PC-9 (cell line): Measurements from ENCODE around the gene ZIK1. TPM values are rescaled to one million over a fixed set of nuclear protein-coding genes. Genes with fewer than 3 reads are reported as not detected.

Source experiments
- Bru-seq: library from RNA; stranded (reverse); fragments of 400-500 nt; gene quantifications from one replicate; lab custom pipeline; 2021; lab: Mats Ljungman, UMichigan
- BruChase-seq, 2 experiments: library from RNA; stranded (reverse); fragments of 400-500 nt; gene quantifications; one replicate each; lab custom pipeline; 2021; lab: Mats Ljungman, UMichigan
- BruUV-seq: library from RNA; stranded (reverse); fragments of 400-500 nt; replicated peaks from 2 replicates; lab custom pipeline; 2021; lab: Mats Ljungman, UMichigan
- CTCF ChIA-PET: fragments of 300-600 bp; sonication (Branson Sonifier 250); formaldehyde crosslinking; loops from one replicate; lab custom pipeline; 2022; ENCODE audit warnings: antibody characterized with exemption; lab: Charles Lee
- POLR2A ChIA-PET: fragments of 300-600 bp; sonication (Branson Sonifier 250); formaldehyde crosslinking; loops from one replicate; lab custom pipeline; 2022; ENCODE audit warnings: antibody characterized with exemption; ENCODE audit not compliant: unreplicated experiment; lab: Charles Lee
- DNase-seq, 2 experiments: peaks; one replicate each; pipeline versions ENCODE4 v3.0.0 to v3.0.0-alpha.2; 2015 to 2022; ENCODE audit warnings: mixed read lengths in 1 of 2
- H2AFZ ChIP-seq: fragments of 200-600 bp; sonication (generic); 2 replicates; pipeline ENCODE4 v1.8.1; 2017; ENCODE audit warnings: antibody characterized with exemption
- H3F3A ChIP-seq: fragments of 200-600 bp; sonication (generic); 2 replicates; pipeline ENCODE4 v1.8.1; 2017; ENCODE audit warnings: antibody characterized with exemption, mild to moderate bottlenecking, low read depth; ENCODE audit not compliant: insufficient read depth
- H3K27ac ChIP-seq: fragments of 200-600 bp; sonication (generic); 2 replicates; pipeline ENCODE4 v1.6.1; 2016; ENCODE audit warnings: mixed run types
- H3K27me3 ChIP-seq: fragments of 200-600 bp; sonication (generic); 2 replicates; pipeline ENCODE4 v1.6.1; 2016; ENCODE audit warnings: low read depth, mixed run types; ENCODE audit not compliant: insufficient read depth
- H3K36me3 ChIP-seq: fragments of 200-600 bp; sonication (generic); 2 replicates; pipeline ENCODE4 v1.6.1; 2016; ENCODE audit warnings: low read depth, mixed run types
- H3K4me1 ChIP-seq: fragments of 200-600 bp; sonication (generic); replicated peaks from 2 replicates; pipeline ENCODE4 v1.6.1; 2016; ENCODE audit warnings: mixed run types; ENCODE audit not compliant: insufficient read depth
- H3K4me2 ChIP-seq: fragments of 200-600 bp; sonication (generic); 2 replicates; pipeline ENCODE4 v1.6.1; 2017; ENCODE audit warnings: mixed run types
- H3K4me3 ChIP-seq: fragments of 200-600 bp; sonication (generic); 2 replicates; pipeline ENCODE4 v1.6.1; 2016; ENCODE audit warnings: mixed run types
- H3K79me2 ChIP-seq: fragments of 200-600 bp; sonication (generic); 2 replicates; pipeline ENCODE4 v1.6.1; 2017; ENCODE audit warnings: low read depth, mixed run types
- H3K9me2 ChIP-seq: fragments of 200-600 bp; sonication (generic); 2 replicates; pipeline ENCODE4 v1.8.1; 2017; ENCODE audit warnings: mild to moderate bottlenecking; ENCODE audit not compliant: insufficient read depth
- H3K9me3 ChIP-seq: fragments of 200-600 bp; sonication (generic); 2 replicates; pipeline ENCODE4 v1.8.1; 2016; ENCODE audit warnings: low read depth; ENCODE audit not compliant: insufficient read depth
- H4K20me1 ChIP-seq: fragments of 200-600 bp; sonication (generic); 2 replicates; pipeline ENCODE4 v1.8.1; 2017; ENCODE audit not compliant: insufficient read depth
- EZH2 ChIP-seq: fragments of 200-600 bp; sonication (generic); IDR thresholded peaks from 2 replicates; pipeline ENCODE4 v1.8.0; 2017; ENCODE audit warnings: antibody characterized with exemption, low read depth
- intact Hi-C: fragments of 100-400 bp; cut with micrococcal nuclease; formaldehyde crosslinking; loops from one replicate; pipeline ENCODE4 v1.10.0; 2022; ENCODE audit not compliant: unreplicated experiment
- long read RNA-seq: library from polyadenylated mRNA; stranded (forward); transcript quantifications from one replicate; pipeline ENCODE4 v2.0.0, GENCODE V29; 2022
- total RNA-seq: library from RNA; stranded (reverse); gene quantifications from 2 replicates; pipeline ENCODE4 v1.2.3, GENCODE V29; 2021
- TF ChIP-seq, protein P1 (sequence below): fragments of 200-600 bp; sonication (generic); conservative IDR thresholded peaks from 2 replicates; pipeline ENCODE4 v1.6.1; 2017; ENCODE audit warnings: mixed run types, antibody characterized with exemption, mild to moderate bottlenecking, moderate library complexity

The ZIK1 gene
- 2.2 TPM in 2 replicates for total RNA-seq
- Bru-seq, nascent RNA, result percentile 49 among the genes with signal in this experiment
- percentile 51 among the genes with signal in this experiment for BruChase-seq, experiment 1, labeled RNA remaining after a 2-hour chase
- BruChase-seq, experiment 2, labeled RNA remaining after a 6-hour chase, result percentile 43 among the genes with signal in this experiment
- long read RNA-seq, full-length matches to known transcripts, result 2 of 4 reads
- long read RNA-seq, partial matches to known transcripts, result 0 of 4 reads
- long read RNA-seq, other reads (novel, unspliced or antisense), result 2 of 4 reads

DNA sequence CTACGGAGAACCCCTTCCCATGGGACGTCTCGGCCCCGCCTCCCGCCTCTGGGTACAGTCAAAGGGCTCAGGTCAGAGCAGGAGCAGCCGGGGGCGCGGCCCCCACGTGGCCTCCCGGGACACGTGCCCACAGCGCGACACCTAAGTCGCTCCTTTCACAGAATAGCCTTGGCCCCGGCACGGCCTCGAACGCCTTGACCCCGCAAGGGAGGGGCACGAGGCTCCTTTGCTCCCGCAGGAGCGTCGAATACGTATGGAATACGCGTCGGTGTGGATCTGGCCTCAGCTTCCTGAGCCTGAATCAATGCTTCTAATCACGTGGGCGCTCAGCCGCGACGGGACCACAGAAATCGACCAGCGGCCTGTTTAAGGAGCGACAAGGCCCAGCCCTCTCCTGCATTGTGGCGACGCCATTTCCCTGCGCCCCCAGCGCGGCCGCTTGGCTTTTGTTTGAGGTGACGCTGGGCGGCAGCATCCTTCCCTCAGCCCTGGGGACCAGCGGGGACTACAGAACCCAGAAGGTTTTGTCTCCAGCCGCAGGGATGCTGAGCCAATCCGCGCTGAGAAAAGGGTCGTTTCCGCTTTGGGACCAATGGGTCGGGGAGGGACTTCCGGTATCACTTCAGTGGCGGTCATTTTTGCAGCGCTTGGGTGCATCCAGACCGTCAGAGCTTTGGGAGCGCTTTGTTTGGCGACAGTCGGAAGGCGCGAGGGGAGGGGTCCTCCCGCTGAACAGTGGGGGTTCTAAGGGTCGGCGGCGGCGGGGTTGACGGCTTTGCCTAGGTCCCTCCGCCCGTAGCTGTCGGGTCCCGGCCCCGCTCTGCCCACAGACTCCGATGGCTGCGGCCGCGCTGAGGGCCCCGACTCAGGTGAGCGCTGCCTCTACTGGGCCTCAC lies at the start of gene ZIK1:
Gene ZIK1, plus strand, starts transcription at position 625 of the 896 bp plus-strand sequence. Its CDS starts 212 bp downstream, at position 837.
- Histone ChIP-seq H3F3A (no peaks in the 10 kb centered on the region), H3K9me2 (no peaks in the 10 kb centered on the region), H2AFZ (no peak within 1 kb of the TSS), H4K20me1 (no peaks in the 10 kb centered on the region), H3K4me2 (no peak within 1 kb of the TSS), H3K4me3 (no peak within 1 kb of the TSS), H3K9me3 (peaks cover 17% of the 10 kb centered on the region), H3K79me2 (no peaks in the 10 kb centered on the region), H3K27ac (no peak within 1 kb of the TSS), H3K4me1 (peaks cover 4% of the 10 kb centered on the region; the same call in 1 of the 2 replicates), H3K27me3 (0 out of 2 replicates have a peak, but pooled peaks cover 3% of the 10 kb centered on the region), H3K36me3 (no peaks in the 10 kb centered on the region)
- no TSS peak for BruUV-seq
- intact Hi-C loops, result no loop called here
- CTCF ChIA-PET, result no interaction called here
- DNase-seq, result peak in 1 of 2 experiments; percentile 49
- POLR2A ChIA-PET, result no interaction called here
- TF ChIP-seq, protein P1, sequence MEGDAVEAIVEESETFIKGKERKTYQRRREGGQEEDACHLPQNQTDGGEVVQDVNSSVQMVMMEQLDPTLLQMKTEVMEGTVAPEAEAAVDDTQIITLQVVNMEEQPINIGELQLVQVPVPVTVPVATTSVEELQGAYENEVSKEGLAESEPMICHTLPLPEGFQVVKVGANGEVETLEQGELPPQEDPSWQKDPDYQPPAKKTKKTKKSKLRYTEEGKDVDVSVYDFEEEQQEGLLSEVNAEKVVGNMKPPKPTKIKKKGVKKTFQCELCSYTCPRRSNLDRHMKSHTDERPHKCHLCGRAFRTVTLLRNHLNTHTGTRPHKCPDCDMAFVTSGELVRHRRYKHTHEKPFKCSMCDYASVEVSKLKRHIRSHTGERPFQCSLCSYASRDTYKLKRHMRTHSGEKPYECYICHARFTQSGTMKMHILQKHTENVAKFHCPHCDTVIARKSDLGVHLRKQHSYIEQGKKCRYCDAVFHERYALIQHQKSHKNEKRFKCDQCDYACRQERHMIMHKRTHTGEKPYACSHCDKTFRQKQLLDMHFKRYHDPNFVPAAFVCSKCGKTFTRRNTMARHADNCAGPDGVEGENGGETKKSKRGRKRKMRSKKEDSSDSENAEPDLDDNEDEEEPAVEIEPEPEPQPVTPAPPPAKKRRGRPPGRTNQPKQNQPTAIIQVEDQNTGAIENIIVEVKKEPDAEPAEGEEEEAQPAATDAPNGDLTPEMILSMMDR, result no peak
- TF ChIP-seq EZH2, result no peak

DNA sequence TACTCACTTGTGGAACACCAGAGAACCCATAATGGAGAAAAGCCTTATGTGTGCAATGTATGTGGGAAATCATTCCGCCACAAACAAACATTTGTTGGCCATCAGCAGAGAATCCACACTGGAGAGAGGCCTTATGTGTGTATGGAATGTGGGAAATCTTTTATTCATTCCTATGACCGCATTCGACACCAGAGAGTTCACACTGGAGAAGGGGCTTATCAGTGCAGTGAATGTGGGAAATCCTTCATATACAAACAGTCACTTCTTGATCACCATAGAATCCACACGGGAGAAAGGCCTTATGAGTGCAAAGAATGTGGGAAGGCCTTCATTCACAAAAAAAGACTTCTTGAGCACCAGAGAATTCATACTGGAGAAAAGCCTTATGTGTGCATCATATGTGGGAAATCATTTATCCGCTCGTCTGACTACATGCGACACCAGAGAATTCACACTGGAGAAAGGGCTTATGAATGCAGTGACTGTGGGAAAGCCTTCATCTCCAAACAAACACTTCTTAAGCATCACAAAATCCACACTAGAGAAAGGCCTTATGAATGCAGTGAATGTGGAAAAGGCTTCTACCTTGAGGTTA lies 45.9 kb upstream of the ZIK1 start:
- TF ChIP-seq, protein P1, result no peak
- no peak for TF ChIP-seq EZH2
- Histone ChIP-seq H3K4me3 (no peak overlapping the region), H2AFZ (no peak overlapping the region), H4K20me1 (no peaks in the 10 kb centered on the region), H3K27ac (no peak overlapping the region), H3K4me1 (no peaks in the 10 kb centered on the region), H3K27me3 (no peaks in the 10 kb centered on the region), H3K4me2 (no peak overlapping the region), H3K79me2 (no peaks in the 10 kb centered on the region), H3K9me3 (peaks cover 97% of the 10 kb centered on the region), H3K36me3 (peaks cover 81% of the 10 kb centered on the region), H3K9me2 (no peaks in the 10 kb centered on the region), H3F3A (peaks cover 6% of the 10 kb centered on the region; the same call in 1 of the 2 replicates)
- BruUV-seq, result no TSS peak
- ChIA-PET POLR2A (no interaction called here), CTCF (no interaction called here)
- intact Hi-C loops, result no loop called here
- DNase-seq, result no peak

DNA sequence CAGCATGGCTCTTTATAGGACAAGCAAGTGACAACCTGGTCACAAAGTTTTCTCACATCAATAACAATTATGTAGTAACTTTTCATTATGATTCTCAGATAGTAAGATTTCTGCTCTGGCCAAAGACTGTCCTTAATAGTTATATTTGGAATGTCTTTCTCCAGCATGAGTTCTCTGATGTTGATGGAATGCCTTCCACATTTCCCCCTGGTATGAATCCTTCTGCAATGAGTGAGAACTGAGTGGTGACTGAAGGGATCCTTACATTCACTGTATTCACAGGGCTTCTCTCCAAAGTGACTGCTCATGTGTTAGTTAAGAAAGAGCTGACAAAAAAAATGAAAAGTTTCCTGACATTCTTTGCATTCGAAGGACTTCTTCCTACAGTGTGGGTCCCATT lies 37.4 kb upstream of the ZIK1 start:
- Histone ChIP-seq H3K9me2 (no peaks in the 10 kb centered on the region), H3K4me2 (no peak overlapping the region), H2AFZ (no peak overlapping the region), H3K27me3 (no peaks in the 10 kb centered on the region), H3K4me3 (no peak overlapping the region), H4K20me1 (no peaks in the 10 kb centered on the region), H3F3A (peaks cover 15% of the 10 kb centered on the region), H3K4me1 (no peaks in the 10 kb centered on the region), H3K36me3 (peaks cover 97% of the 10 kb centered on the region), H3K79me2 (0 out of 2 replicates have a peak, but pooled peaks cover 3% of the 10 kb centered on the region), H3K27ac (no peak overlapping the region), H3K9me3 (peaks cover 87% of the 10 kb centered on the region)
- BruUV-seq, result no TSS peak
- DNase-seq, result no peak
- intact Hi-C loops, result no loop called here
- TF ChIP-seq, protein P1, result no peak
- no peak for TF ChIP-seq EZH2
- ChIA-PET POLR2A (no interaction called here), CTCF (no interaction called here)
